Neuron (in vitro differentiated cells): Measurements from ENCODE around the gene HK3.
"Not testable (repeated sequence)": the region's sequence is repeated elsewhere in the genome, so short reads cannot be mapped to it uniquely, and the experiment has no call there.

Experiments
- H2AFZ ChIP-seq: one replicate; pipeline ENCODE4 v1.6.1; 2013; ENCODE audit warnings: low read depth, mild to moderate bottlenecking, inconsistent platforms, low read length, moderate library complexity
- H3K27me3 ChIP-seq: one replicate; pipeline ENCODE4 v1.6.1; 2013; ENCODE audit warnings: low read length; ENCODE audit not compliant: insufficient read depth
- H3K36me3 ChIP-seq: one replicate; pipeline ENCODE4 v1.6.1; 2013; ENCODE audit warnings: low read length; ENCODE audit not compliant: insufficient read depth
- H3K4me1 ChIP-seq: one replicate; pipeline ENCODE4 v1.6.1; 2013; ENCODE audit warnings: low read length; ENCODE audit not compliant: insufficient read depth
- H3K4me3 ChIP-seq: 2 replicates; pipeline ENCODE4 v1.5.1; 2013; ENCODE audit warnings: mild to moderate bottlenecking, low read length, moderate library complexity
- H3K9me3 ChIP-seq: one replicate; pipeline ENCODE4 v1.6.1; 2013; ENCODE audit warnings: low read length

The HK3 gene

DNA sequence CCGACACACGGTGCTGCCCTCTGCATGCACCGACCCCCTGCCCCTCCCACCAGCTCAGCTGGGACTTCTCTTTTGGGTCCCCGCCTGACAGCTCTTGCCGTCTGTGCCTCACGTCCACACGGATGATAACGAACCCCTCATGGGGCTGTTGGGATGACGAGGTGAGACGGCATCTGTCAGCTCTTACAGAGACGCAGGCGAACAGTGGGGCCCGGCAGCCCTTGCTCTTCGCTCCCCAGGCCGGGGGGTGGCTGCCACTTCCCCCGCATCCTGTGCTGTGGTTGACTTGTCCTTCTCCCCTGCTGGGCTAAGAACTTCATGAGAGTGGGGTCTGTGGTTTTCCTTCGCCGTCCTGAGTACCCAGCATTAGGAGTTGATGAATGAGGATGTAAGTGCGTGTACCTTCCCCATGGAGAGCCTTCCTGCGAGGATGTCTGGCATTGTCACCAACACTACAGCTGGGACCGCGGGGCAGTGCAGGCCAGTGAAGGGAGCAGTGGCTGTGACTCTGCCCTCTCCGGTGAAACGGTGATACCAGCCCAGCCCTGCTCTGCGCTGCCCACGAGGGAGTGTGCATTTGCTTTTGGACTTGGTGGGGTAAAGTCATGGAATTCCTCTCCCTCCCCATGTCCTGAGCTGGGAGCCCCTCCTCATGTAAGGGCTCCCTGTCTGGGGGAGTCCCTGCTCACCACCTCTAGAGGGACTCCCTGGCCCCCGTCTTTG lies 23.2 kb downstream of the HK3 start:
- no peaks in the 10 kb centered on the region for H3K27me3 ChIP-seq
- no peak overlapping the region for H3K4me3 ChIP-seq
- no peak overlapping the region for H2AFZ ChIP-seq
- peaks cover 7% of the 10 kb centered on the region for H3K4me1 ChIP-seq
- H3K36me3 ChIP-seq = no peaks in the 10 kb centered on the region
- no peaks in the 10 kb centered on the region for H3K9me3 ChIP-seq

- H3K27me3 ChIP-seq = no peaks in the 10 kb centered on the region
- H3K4me3 ChIP-seq = no peak overlapping the region
- no peak overlapping the region for H2AFZ ChIP-seq
- no peaks in the 10 kb centered on the region for H3K9me3 ChIP-seq
- H3K36me3 ChIP-seq = no peaks in the 10 kb centered on the region
- peaks cover 7% of the 10 kb centered on the region for H3K4me1 ChIP-seq
These were observed 24.1 kb downstream of the HK3 start for GRCh38 chr5:176875014-176875550.

DNA sequence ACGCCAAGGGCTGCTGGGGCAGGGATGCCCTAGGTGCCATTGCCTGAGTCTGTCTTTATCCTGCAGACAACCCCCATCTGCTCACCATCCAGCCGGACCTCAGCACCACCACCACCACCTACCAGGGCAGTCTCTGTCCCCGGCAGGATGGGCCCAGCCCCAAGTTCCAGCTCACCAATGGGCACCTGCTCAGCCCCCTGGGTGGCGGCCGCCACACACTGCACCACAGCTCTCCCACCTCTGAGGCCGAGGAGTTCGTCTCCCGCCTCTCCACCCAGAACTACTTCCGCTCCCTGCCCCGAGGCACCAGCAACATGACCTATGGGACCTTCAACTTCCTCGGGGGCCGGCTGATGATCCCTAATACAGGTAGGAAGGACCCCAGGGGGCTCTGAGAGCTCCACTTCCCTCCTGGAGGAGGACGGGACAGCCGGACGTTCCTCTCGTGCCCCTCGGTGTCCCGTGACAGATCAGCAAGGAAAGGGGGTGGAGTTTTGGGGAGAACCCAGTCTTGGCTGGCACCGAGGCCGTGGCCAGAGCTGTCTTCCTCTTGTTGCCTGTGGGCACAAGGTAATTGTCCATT lies 24.9 kb downstream of the HK3 start:
- Histone ChIP-seq H3K4me3 (no peak overlapping the region), H3K4me1 (peaks cover 1% of the 10 kb centered on the region), H2AFZ (no peak overlapping the region), H3K27me3 (no peaks in the 10 kb centered on the region), H3K36me3 (no peaks in the 10 kb centered on the region), H3K9me3 (no peaks in the 10 kb centered on the region)

GRCh38 chr5:176873541-176874172 lies 25.5 kb downstream of the HK3 start:
- no peaks in the 10 kb centered on the region for H3K36me3 ChIP-seq

DNA sequence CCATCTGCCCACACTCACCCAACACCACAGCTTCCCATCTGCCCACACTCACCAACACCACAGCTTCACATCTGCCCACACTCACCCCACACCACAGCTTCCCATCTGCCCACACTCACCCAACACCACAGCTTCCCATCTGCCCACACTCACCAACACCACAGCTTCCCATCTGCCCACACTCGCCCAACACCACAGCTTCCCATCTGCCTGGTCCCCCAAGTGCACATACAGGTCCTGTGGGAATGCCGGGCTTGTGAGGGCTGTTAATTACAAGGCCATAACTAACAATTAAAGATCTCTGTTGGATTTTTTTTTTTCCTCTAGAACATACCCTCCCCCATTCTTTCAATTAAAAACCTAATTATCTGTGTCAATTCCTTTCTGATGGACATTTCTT lies 26.1 kb downstream of the HK3 start:
- H3K36me3 ChIP-seq, H3K27me3 ChIP-seq, H3K4me3 ChIP-seq, H3K9me3 ChIP-seq, H3K4me1 ChIP-seq, H2AFZ ChIP-seq: not testable (repeated sequence)

More at GRCh38 chr5:176873541-176874172, 25.5 kb downstream of the HK3 start:
- no peak overlapping the region for H2AFZ ChIP-seq
- peaks cover 2% of the 10 kb centered on the region for H3K4me1 ChIP-seq
- H3K4me3 ChIP-seq = no peak overlapping the region
- H3K27me3 ChIP-seq = no peaks in the 10 kb centered on the region
- no peaks in the 10 kb centered on the region for H3K9me3 ChIP-seq

DNA sequence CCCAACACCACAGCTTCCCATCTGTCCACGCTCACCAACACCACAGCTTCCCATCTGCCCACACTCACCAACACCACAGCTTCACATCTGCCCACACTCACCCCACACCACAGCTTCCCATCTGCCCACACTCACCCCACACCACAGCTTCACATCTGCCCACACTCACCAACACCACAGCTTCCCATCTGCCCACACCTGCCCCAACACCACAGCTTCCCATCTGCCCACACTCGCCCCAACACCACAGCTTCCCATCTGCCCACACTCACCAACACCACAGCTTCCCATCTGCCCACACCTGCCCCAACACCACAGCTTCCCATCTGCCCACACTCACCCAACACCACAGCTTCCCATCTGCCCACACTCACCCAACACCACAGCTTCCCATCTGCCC lies 26.6 kb downstream of the HK3 start:
- H3K27me3 ChIP-seq, H3K9me3 ChIP-seq, H3K36me3 ChIP-seq, H2AFZ ChIP-seq, H3K4me3 ChIP-seq: not testable (repeated sequence)
- H3K4me1 ChIP-seq = peaks cover 12% of the 10 kb centered on the region

GRCh38 chr5:176870644-176871043 lies 28.5 kb downstream of the HK3 start:
- peaks cover 32% of the 10 kb centered on the region for H3K4me1 ChIP-seq
- H3K4me3 ChIP-seq, H2AFZ ChIP-seq, H3K36me3 ChIP-seq, H3K27me3 ChIP-seq, H3K9me3 ChIP-seq: not testable (repeated sequence)

GRCh38 chr5:176870110-176870591 lies 29.0 kb downstream of the HK3 start:
- no peaks in the 10 kb centered on the region for H3K36me3 ChIP-seq
- no peak overlapping the region for H2AFZ ChIP-seq
- H3K9me3 ChIP-seq = no peaks in the 10 kb centered on the region
- no peaks in the 10 kb centered on the region for H3K27me3 ChIP-seq
- peaks cover 36% of the 10 kb centered on the region for H3K4me1 ChIP-seq
- no peak overlapping the region for H3K4me3 ChIP-seq

DNA sequence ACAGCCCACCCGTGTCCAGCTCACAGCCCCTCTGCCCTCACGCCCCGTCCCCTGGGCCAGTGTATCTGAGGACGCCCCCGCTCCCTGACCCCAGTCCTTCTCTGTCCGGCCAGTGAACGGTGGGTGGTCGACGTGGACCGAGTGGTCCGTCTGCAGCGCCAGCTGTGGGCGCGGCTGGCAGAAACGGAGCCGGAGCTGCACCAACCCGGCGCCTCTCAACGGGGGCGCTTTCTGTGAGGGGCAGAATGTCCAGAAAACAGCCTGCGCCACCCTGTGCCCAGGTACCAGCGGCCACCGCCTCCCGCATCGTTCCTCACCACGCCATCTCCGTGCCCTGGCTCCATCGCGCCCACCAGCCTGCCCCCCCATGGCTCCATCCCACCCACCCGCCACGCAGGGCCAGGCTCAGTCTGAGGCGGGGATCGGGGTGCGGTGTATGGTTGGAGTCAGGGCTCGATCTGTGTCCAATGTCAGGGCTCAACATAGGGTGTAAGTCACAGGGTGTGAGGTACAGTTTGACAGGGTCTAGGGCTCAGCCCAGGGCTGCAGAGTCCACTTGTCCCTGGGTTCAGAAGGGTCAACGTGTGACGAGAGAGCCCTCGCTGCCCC lies 29.5 kb downstream of the HK3 start:
- no peak overlapping the region for H3K4me3 ChIP-seq
- H3K4me1 ChIP-seq = peaks cover 36% of the 10 kb centered on the region
- H3K27me3 ChIP-seq = no peaks in the 10 kb centered on the region
- H3K36me3 ChIP-seq = no peaks in the 10 kb centered on the region
- no peaks in the 10 kb centered on the region for H3K9me3 ChIP-seq
- H2AFZ ChIP-seq = no peak overlapping the region

GRCh38 chr5:176868731-176869130 lies 30.4 kb downstream of the HK3 start:
- H3K27me3 ChIP-seq = peaks cover 4% of the 10 kb centered on the region
- no peak overlapping the region for H3K4me3 ChIP-seq
- peaks cover 41% of the 10 kb centered on the region for H3K4me1 ChIP-seq
- H3K36me3 ChIP-seq = no peaks in the 10 kb centered on the region
- no peak overlapping the region for H2AFZ ChIP-seq
- no peaks in the 10 kb centered on the region for H3K9me3 ChIP-seq

- Histone ChIP-seq H3K9me3 (no peaks in the 10 kb centered on the region), H3K36me3 (no peaks in the 10 kb centered on the region), H3K27me3 (peaks cover 4% of the 10 kb centered on the region), H3K4me1 (peaks cover 45% of the 10 kb centered on the region), H3K4me3 (no peak overlapping the region), H2AFZ (no peak overlapping the region)
These were observed 31.0 kb downstream of the HK3 start for GRCh38 chr5:176868126-176868525.

- Histone ChIP-seq H3K9me3 (no peaks in the 10 kb centered on the region), H2AFZ (no peak overlapping the region), H3K4me3 (peak overlapping the region; percentile 7), H3K4me1 (peaks cover 54% of the 10 kb centered on the region), H3K27me3 (peaks cover 4% of the 10 kb centered on the region), H3K36me3 (no peaks in the 10 kb centered on the region)
These were observed 32.3 kb downstream of the HK3 start for GRCh38 chr5:176866707-176867310.

DNA sequence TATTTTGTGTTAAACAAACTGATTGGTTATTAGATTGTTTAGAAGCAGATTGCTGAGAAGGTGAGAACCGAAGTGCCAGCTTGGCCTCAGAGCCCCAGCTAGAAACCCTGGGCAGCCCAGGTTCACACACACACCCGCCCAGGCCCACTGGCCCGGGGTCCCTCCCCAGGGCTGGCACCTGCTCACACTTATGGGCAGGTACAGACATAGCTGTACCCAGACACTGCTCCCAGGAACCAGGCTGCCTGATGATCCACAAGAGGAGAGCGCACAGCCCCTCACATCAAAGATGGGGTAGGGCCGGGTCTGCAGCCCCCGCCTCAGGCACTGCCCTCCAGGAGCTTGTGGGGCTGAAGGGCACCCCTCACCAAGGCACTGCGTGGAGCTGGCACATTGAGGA lies 33.2 kb downstream of the HK3 start:
- H2AFZ ChIP-seq = no peak overlapping the region
- peaks cover 54% of the 10 kb centered on the region for H3K4me1 ChIP-seq

More for the DNA sequence above, 33.2 kb downstream of the HK3 start:
- Histone ChIP-seq H3K27me3 (peaks cover 4% of the 10 kb centered on the region), H3K36me3 (no peaks in the 10 kb centered on the region), H3K9me3 (no peaks in the 10 kb centered on the region), H3K4me3 (no peak overlapping the region)
